HepG2 (cell line): ENCODE results near the gene HSD3B7. TPM values are rescaled to one million over a fixed set of nuclear protein-coding genes. Genes with fewer than 3 reads are reported as not detected.
A peak's percentile ranks its signal among the peaks of the same experiment; 100 is the strongest.

ENCODE experiments used
- ARNTL ChIP-seq: sonication (generic); formaldehyde crosslinking; IDR thresholded peaks from 2 replicates; pipeline ENCODE4 v1.4.0; 2020; ENCODE audit warnings: mild to moderate bottlenecking, missing genetic modification reagents
- CBFB ChIP-seq: sonication (generic); formaldehyde crosslinking; IDR thresholded peaks from 2 replicates; pipeline ENCODE4 v1.4.0; 2020; ENCODE audit warnings: missing genetic modification reagents
- CEBPB ChIP-seq: IDR thresholded peaks from 2 replicates; pipeline ENCODE4 v1.6.1; 2011; ENCODE audit warnings: low read depth, low read length, improper control_type of control experiment, borderline replicate concordance
- FOXA3 ChIP-seq: IDR thresholded peaks from 2 replicates; pipeline ENCODE4 v1.6.1; 2016; ENCODE audit warnings: missing genetic modification reagents, missing compliant biosample characterization
- GATA4 ChIP-seq: sonication (generic); IDR thresholded peaks from 2 replicates; pipeline ENCODE4 v1.6.1; 2016; ENCODE audit warnings: antibody characterized with exemption, low read depth, borderline replicate concordance
- KLF9 ChIP-seq: IDR thresholded peaks from 2 replicates; pipeline ENCODE4 v1.6.1; 2016; ENCODE audit warnings: low read depth
- NRL ChIP-seq: sonication (generic); formaldehyde crosslinking; IDR thresholded peaks from 2 replicates; pipeline ENCODE4 v1.5.0; 2020; ENCODE audit warnings: missing genetic modification reagents, mild to moderate bottlenecking, moderate library complexity, borderline replicate concordance
- PHF8 ChIP-seq: sonication (generic); formaldehyde crosslinking; IDR thresholded peaks from 2 replicates; pipeline ENCODE4 v1.5.0; 2020; ENCODE audit warnings: missing genetic modification reagents
- SUZ12 ChIP-seq: fragments of 150-350 bp; IDR thresholded peaks from 2 replicates; pipeline ENCODE4 v1.6.1; 2014; ENCODE audit warnings: low read depth, low read length
- TRIM22 ChIP-seq: fragments of 450-650 bp; IDR thresholded peaks from 2 replicates; pipeline ENCODE4 v1.6.1; 2017
- ZBTB42 ChIP-seq: sonication (generic); formaldehyde crosslinking; IDR thresholded peaks from 2 replicates; pipeline ENCODE4 v1.5.0; 2020; ENCODE audit warnings: mild to moderate bottlenecking, missing genetic modification reagents
- ZBTB46 ChIP-seq: sonication (generic); formaldehyde crosslinking; IDR thresholded peaks from 2 replicates; pipeline ENCODE4 v1.4.0; 2020; ENCODE audit warnings: mild to moderate bottlenecking, missing genetic modification reagents, borderline replicate concordance
- ZNF224 ChIP-seq: sonication (generic); formaldehyde crosslinking; IDR thresholded peaks from 2 replicates; pipeline ENCODE4 v1.5.0; 2020; ENCODE audit warnings: mild to moderate bottlenecking, missing genetic modification reagents
- ZNF550 ChIP-seq: sonication (generic); formaldehyde crosslinking; IDR thresholded peaks from 2 replicates; pipeline ENCODE4 v1.4.0; 2020; ENCODE audit warnings: mild to moderate bottlenecking, missing genetic modification reagents, borderline replicate concordance
- ZNF580 ChIP-seq: IDR thresholded peaks from 2 replicates; pipeline ENCODE4 v1.6.1; 2016; ENCODE audit warnings: low read depth, borderline replicate concordance
- ZNF598 ChIP-seq: sonication (generic); formaldehyde crosslinking; IDR thresholded peaks from 2 replicates; pipeline ENCODE4 v1.5.1; 2020; ENCODE audit warnings: mild to moderate bottlenecking, missing genetic modification reagents, borderline replicate concordance
- ZNF710 ChIP-seq: sonication (generic); formaldehyde crosslinking; IDR thresholded peaks from 2 replicates; pipeline ENCODE4 v1.5.0; 2020; ENCODE audit warnings: mild to moderate bottlenecking, missing genetic modification reagents, borderline replicate concordance
- ZNF770 ChIP-seq: sonication (generic); formaldehyde crosslinking; IDR thresholded peaks from 2 replicates; pipeline ENCODE4 v1.5.0; 2020; ENCODE audit warnings: mild to moderate bottlenecking, missing genetic modification reagents
- polyA plus RNA-seq, 8 experiments: library from polyadenylated mRNA; depleted of rRNA in 3 of 8; stranded (reverse) in 7 of 8; unstranded in 1 of 8; fragments of >200 nt; fragmentation: Illumina TruSeq in 4 of 8; extraction: Trizol in 4 of 8; gene quantifications; 2 replicates each; pipeline versions ENCODE4 v1.2.1 to v1.2.3, GENCODE V29; 2011 to 2016; ENCODE audit warnings: low read depth in 4 of 8, missing spikeins in 1 of 8, mixed read lengths in 1 of 8; ENCODE audit not compliant: insufficient read depth in 1 of 8
- total RNA-seq, 5 experiments: library from RNA; depleted of rRNA; stranded (reverse); fragments of >200 nt; fragmentation: Illumina TruSeq; extraction: Trizol; gene quantifications; 2 replicates each; pipeline ENCODE4 v1.2.3, GENCODE V29; 2016; ENCODE audit warnings: low read depth in 1 of 5
- TF ChIP-seq, protein P1 (sequence below): sonication (generic); formaldehyde crosslinking; IDR thresholded peaks from 2 replicates; pipeline ENCODE4 v1.4.0; 2020; ENCODE audit warnings: missing genetic modification reagents
- TF ChIP-seq, protein P2 (sequence below): sonication (generic); formaldehyde crosslinking; IDR thresholded peaks from 2 replicates; pipeline ENCODE4 v1.4.0; 2020; ENCODE audit warnings: mild to moderate bottlenecking, missing genetic modification reagents

HSD3B7 gene
- total and polyA plus RNA-seq, 2 of the 13 experiments (the other 11 are each of a cell fraction or from before 2014, with no cell fraction given) = 32.9 to 69.7 TPM

GRCh38 chr16:30953511-30954124 is 31.4 kb upstream of the HSD3B7 start (continued):
- TF ChIP-seq ZBTB46 (CRISPR knock-in tag) (no peak), TRIM22 (no peak), CEBPB (no peak), PHF8 (CRISPR knock-in tag) (peak; percentile 46; the same call in 1 of the 2 replicates), ZNF770 (CRISPR knock-in tag) (peak; percentile 76), ZBTB42 (CRISPR knock-in tag) (peak; percentile 58; the same call in 1 of the 2 replicates), ZNF710 (peak; percentile 82; the same call in 1 of the 2 replicates), SUZ12 (no peak), FOXA3 (CRISPR knock-in tag) (peak; percentile 56; the same call in 1 of the 2 replicates), ZNF580 (CRISPR knock-in tag) (peak; percentile 82), ARNTL (CRISPR knock-in tag) (peak; percentile 58; the same call in 1 of the 2 replicates), ZNF598 (CRISPR knock-in tag) (0 out of 2 replicates have a peak, but pooled peaks have one; percentile 65), CBFB (CRISPR knock-in tag) (peak; percentile 67; the same call in 1 of the 2 replicates), ZNF224 (CRISPR knock-in tag) (0 out of 2 replicates have a peak, but pooled peaks have one; percentile 22), NRL (CRISPR knock-in tag) (peak; percentile 79), ZNF550 (CRISPR knock-in tag) (no peak), KLF9 (CRISPR knock-in tag) (no peak), GATA4 (no peak)
- TF ChIP-seq, protein P1, sequence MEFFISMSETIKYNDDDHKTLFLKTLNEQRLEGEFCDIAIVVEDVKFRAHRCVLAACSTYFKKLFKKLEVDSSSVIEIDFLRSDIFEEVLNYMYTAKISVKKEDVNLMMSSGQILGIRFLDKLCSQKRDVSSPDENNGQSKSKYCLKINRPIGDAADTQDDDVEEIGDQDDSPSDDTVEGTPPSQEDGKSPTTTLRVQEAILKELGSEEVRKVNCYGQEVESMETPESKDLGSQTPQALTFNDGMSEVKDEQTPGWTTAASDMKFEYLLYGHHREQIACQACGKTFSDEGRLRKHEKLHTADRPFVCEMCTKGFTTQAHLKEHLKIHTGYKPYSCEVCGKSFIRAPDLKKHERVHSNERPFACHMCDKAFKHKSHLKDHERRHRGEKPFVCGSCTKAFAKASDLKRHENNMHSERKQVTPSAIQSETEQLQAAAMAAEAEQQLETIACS = no peak
- TF ChIP-seq, protein P2, sequence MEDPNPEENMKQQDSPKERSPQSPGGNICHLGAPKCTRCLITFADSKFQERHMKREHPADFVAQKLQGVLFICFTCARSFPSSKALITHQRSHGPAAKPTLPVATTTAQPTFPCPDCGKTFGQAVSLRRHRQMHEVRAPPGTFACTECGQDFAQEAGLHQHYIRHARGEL (CRISPR knock-in tag) = 0 out of 2 replicates have a peak, but pooled peaks have one; percentile 16
